HCT116 (cell line): Measurements from ENCODE around the gene ADRA1B. TPM values are rescaled to one million over a fixed set of nuclear protein-coding genes. Genes with fewer than 3 reads are reported as not detected.

Experiments used
- ATAC-seq: fragments of 200-7000 bp; cut with Tn5 transposase; 2 replicates; pipeline ENCODE4 v1.9.1; 2020; ENCODE audit warnings: mild to moderate bottlenecking, moderate library complexity
- BruUV-seq: library from RNA; stranded (reverse); fragments of 400-500 nt; replicated peaks from 2 replicates; lab custom pipeline; 2021; lab: Mats Ljungman, UMichigan
- CTCF ChIA-PET: fragments of 300-600 bp; sonication (Branson Sonifier 250); formaldehyde crosslinking; loops from one replicate; lab custom pipeline; 2021; ENCODE audit warnings: antibody characterized with exemption; lab: Charles Lee
- POLR2A ChIA-PET: fragments of 300-600, 350-600 bp; sonication (Branson Sonifier 250); formaldehyde crosslinking; loops from one replicate; lab custom pipeline; 2021; ENCODE audit warnings: antibody characterized with exemption; lab: Charles Lee
- RAD21 ChIA-PET, 2 experiments: fragments of 300-600 bp; sonication (Branson Sonifier 250); formaldehyde crosslinking; loops; one replicate each; lab custom pipeline; 2023; ENCODE audit warnings: low total read pairs in 2 of 2; ENCODE audit not compliant: uncharacterized antibody in 2 of 2, unreplicated experiment in 2 of 2, low non-redundant PET in 1 of 2; lab: Charles Lee
- DNase-seq: peaks from one replicate; pipeline ENCODE4 v3.0.0-alpha.2; 2010; ENCODE audit warnings: low read depth, low spot score
- H2AFZ ChIP-seq: fragments of 200-600 bp; shearing (Covaris generic), sonication (generic); 2 replicates; pipeline ENCODE4 v1.6.1; 2017; ENCODE audit warnings: low read depth, mixed run types, mixed read lengths, antibody characterized with exemption, low read length; ENCODE audit not compliant: poor library complexity, severe bottlenecking
- H3K27ac ChIP-seq: 2 replicates; pipeline ENCODE4 v1.5.1; 2012; ENCODE audit warnings: low read depth, low read length
- H3K27me3 ChIP-seq: fragments of 200-600 bp; sonication (generic); 2 replicates; pipeline ENCODE4 v1.6.1; 2016; ENCODE audit warnings: mixed run types, low read length, mixed read lengths; ENCODE audit not compliant: insufficient read depth
- H3K36me3 ChIP-seq, 2 experiments: fragments of 200-500 bp in 1 of 2; fragments of 200-600 bp in 1 of 2; sonication (Bioruptor generic) in 1 of 2; sonication (generic) in 1 of 2; 2 replicates each; pipeline versions ENCODE4 v1.5.1 to v1.6.1; 2014 to 2016; ENCODE audit warnings: low read length in 2 of 2, inconsistent platforms in 1 of 2, mixed read lengths in 1 of 2, mixed run types in 1 of 2; ENCODE audit not compliant: insufficient read depth in 2 of 2, control insufficient read depth in 1 of 2
- H3K4me1 ChIP-seq, 2 experiments: fragments of 200-600 bp in 1 of 2; sonication (generic) in 1 of 2; 2 replicates each; pipeline versions ENCODE4 v1.5.1 to v1.6.1; 2012 to 2017; ENCODE audit warnings: low read length in 2 of 2, inconsistent platforms in 1 of 2, mild to moderate bottlenecking in 1 of 2, mixed read lengths in 1 of 2, mixed run types in 1 of 2, moderate library complexity in 1 of 2; ENCODE audit not compliant: insufficient read depth in 2 of 2, control insufficient read depth in 1 of 2
- H3K4me2 ChIP-seq: fragments of 200-600 bp; sonication (generic); 2 replicates; pipeline ENCODE4 v1.6.1; 2017; ENCODE audit warnings: mixed run types, low read length, mixed read lengths
- H3K4me3 ChIP-seq, 2 experiments: fragments of 200-600 bp in 1 of 2; sonication (generic) in 1 of 2; replicated peaks in 1 of 2; 2 replicates each; pipeline ENCODE4 v1.5.1; 2011 to 2016; ENCODE audit warnings: low read length in 2 of 2, control low read depth in 1 of 2, low read depth in 1 of 2, mild to moderate bottlenecking in 1 of 2, mixed read lengths in 1 of 2, mixed run types in 1 of 2
- H3K79me2 ChIP-seq: fragments of 200-600 bp; sonication (generic); 2 replicates; pipeline ENCODE4 v1.6.1; 2017; ENCODE audit warnings: mild to moderate bottlenecking, mixed run types, low read length, moderate library complexity, mixed read lengths; ENCODE audit not compliant: insufficient read depth
- H3K9ac ChIP-seq: fragments of 200-600 bp; sonication (generic); 2 replicates; pipeline ENCODE4 v1.6.1; 2016; ENCODE audit warnings: low read length, mixed read lengths
- H3K9me2 ChIP-seq: fragments of 200-600 bp; sonication (generic), shearing (Covaris generic); 2 replicates; pipeline ENCODE4 v1.6.1; 2017; ENCODE audit warnings: mixed run types, mild to moderate bottlenecking, moderate library complexity; ENCODE audit not compliant: insufficient read depth
- H3K9me3 ChIP-seq, 2 experiments: fragments of 200-500 bp in 1 of 2; fragments of 200-600 bp in 1 of 2; sonication (Bioruptor generic) in 1 of 2; sonication (generic) in 1 of 2; 2 replicates each; pipeline ENCODE4 v1.6.1; 2014 to 2017; ENCODE audit warnings: low read length in 2 of 2, mixed read lengths in 2 of 2, inconsistent platforms in 1 of 2, low read depth in 1 of 2, mild to moderate bottlenecking in 1 of 2, mixed run types in 1 of 2, moderate library complexity in 1 of 2; ENCODE audit not compliant: control insufficient read depth in 1 of 2, insufficient read depth in 1 of 2
- H4K20me1 ChIP-seq: fragments of 200-600 bp; sonication (generic), shearing (Covaris generic); 2 replicates; pipeline ENCODE4 v1.6.1; 2017; ENCODE audit warnings: mixed run types, mild to moderate bottlenecking, moderate library complexity; ENCODE audit not compliant: insufficient read depth
- CBX3 ChIP-seq: IDR thresholded peaks from 2 replicates; pipeline ENCODE4 v1.6.1; 2012; ENCODE audit warnings: low read depth
- CEBPB ChIP-seq: IDR thresholded peaks from 2 replicates; pipeline ENCODE4 v1.6.1; 2012; ENCODE audit warnings: low read depth
- EZH2 ChIP-seq: fragments of 200-600 bp; sonication (generic); IDR thresholded peaks from 2 replicates; pipeline ENCODE4 v1.6.1; 2017; ENCODE audit warnings: antibody characterized with exemption, mixed run types
- FOSL1 ChIP-seq: IDR thresholded peaks from 2 replicates; pipeline ENCODE4 v1.6.1; 2012; ENCODE audit warnings: low read depth
- POLR2AphosphoS5 ChIP-seq: IDR thresholded peaks from 2 replicates; pipeline ENCODE4 v1.6.1; 2011; ENCODE audit warnings: mild to moderate bottlenecking, low read depth, low read length, moderate library complexity
- SP1 ChIP-seq: IDR thresholded peaks from 2 replicates; pipeline ENCODE4 v1.6.1; 2012; ENCODE audit warnings: low read depth
- SRF ChIP-seq: IDR thresholded peaks from 2 replicates; pipeline ENCODE4 v1.6.1; 2012; ENCODE audit warnings: low read depth
- YY1 ChIP-seq: IDR thresholded peaks from 2 replicates; pipeline ENCODE4 v1.6.1; 2011; ENCODE audit warnings: low read length, low read depth, moderate library complexity, mild to moderate bottlenecking; ENCODE audit not compliant: insufficient replicate concordance; ENCODE audit errors: extremely low read depth
- intact Hi-C: fragments of 100-400 bp; cut with micrococcal nuclease; formaldehyde crosslinking; loops from 2 replicates; pipeline ENCODE4 v1.10.0; 2022
- total RNA-seq: library from RNA; stranded (reverse); gene quantifications from one replicate; pipeline ENCODE4 v1.2.1, GENCODE V29; 2021; ENCODE audit not compliant: unreplicated experiment
- TF ChIP-seq, protein P1 (sequence below), 3 experiments: fragments of 200-600 bp in 1 of 3; sonication (generic) in 1 of 3; IDR thresholded peaks in 2 of 3; conservative IDR thresholded peaks in 1 of 3; 2 replicates each; pipeline ENCODE4 v1.5.1; 2012 to 2017; ENCODE audit warnings: low read depth in 2 of 3, low read length in 2 of 3, antibody characterized with exemption in 1 of 3, borderline replicate concordance in 1 of 3, control low read depth in 1 of 3, mild to moderate bottlenecking in 1 of 3, mixed read lengths in 1 of 3, mixed run types in 1 of 3, moderate library complexity in 1 of 3; ENCODE audit not compliant: insufficient read depth in 1 of 3
- TF ChIP-seq, protein P2 (sequence below): IDR thresholded peaks from 2 replicates; pipeline ENCODE4 v1.6.1; 2012; ENCODE audit warnings: low read depth
- TF ChIP-seq, protein P3 (sequence below): IDR thresholded peaks from 2 replicates; pipeline ENCODE4 v1.6.1; 2012

The ADRA1B gene
- total RNA-seq, 1 experiment from 2014 or later: not detected

DNA sequence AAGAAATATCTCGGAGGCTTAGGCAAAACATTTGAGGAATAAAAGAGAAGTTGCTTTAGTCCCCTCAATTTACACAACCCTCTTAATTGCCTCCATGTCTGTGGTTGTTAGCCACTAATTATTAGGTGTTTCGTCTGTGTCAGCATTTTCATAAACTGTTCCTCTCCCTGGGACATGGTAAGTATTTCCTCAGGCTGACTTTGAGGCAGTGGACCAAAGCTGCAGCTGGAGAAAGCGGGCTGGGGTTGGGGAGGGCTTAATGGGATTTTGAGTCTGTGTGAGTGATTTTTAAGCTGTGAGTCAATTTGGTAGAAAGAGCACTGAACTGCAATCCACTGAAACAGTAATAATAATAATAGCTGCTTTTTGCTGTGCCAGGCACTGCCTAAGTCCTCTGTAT is 79.6 kb downstream of the ADRA1B start (continued):
- TF ChIP-seq, protein P1, sequence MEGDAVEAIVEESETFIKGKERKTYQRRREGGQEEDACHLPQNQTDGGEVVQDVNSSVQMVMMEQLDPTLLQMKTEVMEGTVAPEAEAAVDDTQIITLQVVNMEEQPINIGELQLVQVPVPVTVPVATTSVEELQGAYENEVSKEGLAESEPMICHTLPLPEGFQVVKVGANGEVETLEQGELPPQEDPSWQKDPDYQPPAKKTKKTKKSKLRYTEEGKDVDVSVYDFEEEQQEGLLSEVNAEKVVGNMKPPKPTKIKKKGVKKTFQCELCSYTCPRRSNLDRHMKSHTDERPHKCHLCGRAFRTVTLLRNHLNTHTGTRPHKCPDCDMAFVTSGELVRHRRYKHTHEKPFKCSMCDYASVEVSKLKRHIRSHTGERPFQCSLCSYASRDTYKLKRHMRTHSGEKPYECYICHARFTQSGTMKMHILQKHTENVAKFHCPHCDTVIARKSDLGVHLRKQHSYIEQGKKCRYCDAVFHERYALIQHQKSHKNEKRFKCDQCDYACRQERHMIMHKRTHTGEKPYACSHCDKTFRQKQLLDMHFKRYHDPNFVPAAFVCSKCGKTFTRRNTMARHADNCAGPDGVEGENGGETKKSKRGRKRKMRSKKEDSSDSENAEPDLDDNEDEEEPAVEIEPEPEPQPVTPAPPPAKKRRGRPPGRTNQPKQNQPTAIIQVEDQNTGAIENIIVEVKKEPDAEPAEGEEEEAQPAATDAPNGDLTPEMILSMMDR (IDR thresholded peaks at IDR 0.05 in 2 of 3, conservative IDR thresholded peaks at IDR 0.05 in 1 of 3; ENCODE audit: borderline replicate concordance in 1 of 3, insufficient read depth in 1 of 3, low read depth in 2 of 3, low read length in 2 of 3): no peak
- TF ChIP-seq, all 23 proteins: peak for 0

DNA sequence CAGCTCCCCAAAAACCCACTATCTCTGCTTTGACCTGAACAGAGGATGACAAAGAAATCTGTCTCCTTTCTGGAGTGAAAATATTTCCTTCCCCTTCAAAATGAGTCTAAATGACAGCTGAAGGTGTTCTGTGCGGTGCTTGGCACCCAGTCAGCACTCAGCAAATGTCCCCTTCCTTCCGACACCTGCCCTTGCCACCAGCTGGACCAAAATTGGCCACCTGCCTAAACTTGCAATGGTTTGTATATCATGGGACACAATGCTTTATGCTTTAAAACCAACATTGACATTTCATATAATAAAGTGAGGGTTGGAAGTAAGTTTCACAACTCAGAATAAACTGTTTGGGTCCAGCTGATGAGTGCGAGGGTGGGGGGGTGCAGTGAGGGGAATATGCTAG is 85.2 kb downstream of the ADRA1B start:
- POLR2A ChIA-PET: no interaction called here
- no peaks in the 10 kb centered on the region for H4K20me1 ChIP-seq

More for the DNA sequence above, 85.2 kb downstream of the ADRA1B start:
- RAD21 ChIA-PET: interaction anchor here in 1 of 2 experiments (1.2 kb wide), 1 partner anchor 14 kb away, joined by 3 read pairs; no protein-coding TSS in a partner anchor
- TF ChIP-seq, protein P2, sequence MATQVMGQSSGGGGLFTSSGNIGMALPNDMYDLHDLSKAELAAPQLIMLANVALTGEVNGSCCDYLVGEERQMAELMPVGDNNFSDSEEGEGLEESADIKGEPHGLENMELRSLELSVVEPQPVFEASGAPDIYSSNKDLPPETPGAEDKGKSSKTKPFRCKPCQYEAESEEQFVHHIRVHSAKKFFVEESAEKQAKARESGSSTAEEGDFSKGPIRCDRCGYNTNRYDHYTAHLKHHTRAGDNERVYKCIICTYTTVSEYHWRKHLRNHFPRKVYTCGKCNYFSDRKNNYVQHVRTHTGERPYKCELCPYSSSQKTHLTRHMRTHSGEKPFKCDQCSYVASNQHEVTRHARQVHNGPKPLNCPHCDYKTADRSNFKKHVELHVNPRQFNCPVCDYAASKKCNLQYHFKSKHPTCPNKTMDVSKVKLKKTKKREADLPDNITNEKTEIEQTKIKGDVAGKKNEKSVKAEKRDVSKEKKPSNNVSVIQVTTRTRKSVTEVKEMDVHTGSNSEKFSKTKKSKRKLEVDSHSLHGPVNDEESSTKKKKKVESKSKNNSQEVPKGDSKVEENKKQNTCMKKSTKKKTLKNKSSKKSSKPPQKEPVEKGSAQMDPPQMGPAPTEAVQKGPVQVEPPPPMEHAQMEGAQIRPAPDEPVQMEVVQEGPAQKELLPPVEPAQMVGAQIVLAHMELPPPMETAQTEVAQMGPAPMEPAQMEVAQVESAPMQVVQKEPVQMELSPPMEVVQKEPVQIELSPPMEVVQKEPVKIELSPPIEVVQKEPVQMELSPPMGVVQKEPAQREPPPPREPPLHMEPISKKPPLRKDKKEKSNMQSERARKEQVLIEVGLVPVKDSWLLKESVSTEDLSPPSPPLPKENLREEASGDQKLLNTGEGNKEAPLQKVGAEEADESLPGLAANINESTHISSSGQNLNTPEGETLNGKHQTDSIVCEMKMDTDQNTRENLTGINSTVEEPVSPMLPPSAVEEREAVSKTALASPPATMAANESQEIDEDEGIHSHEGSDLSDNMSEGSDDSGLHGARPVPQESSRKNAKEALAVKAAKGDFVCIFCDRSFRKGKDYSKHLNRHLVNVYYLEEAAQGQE: no peak
- TF ChIP-seq SP1 (no peak), POLR2AphosphoS5 (no peak), EZH2 (no peak), YY1 (no peak), CBX3 (no peak), CEBPB (no peak), FOSL1 (no peak), SRF (no peak)
- TF ChIP-seq, protein P1 (IDR thresholded peaks at IDR 0.05 in 2 of 3, conservative IDR thresholded peaks at IDR 0.05 in 1 of 3; ENCODE audit: borderline replicate concordance in 1 of 3, insufficient read depth in 1 of 3, low read depth in 2 of 3, low read length in 2 of 3): no peak
- TF ChIP-seq, protein P3, sequence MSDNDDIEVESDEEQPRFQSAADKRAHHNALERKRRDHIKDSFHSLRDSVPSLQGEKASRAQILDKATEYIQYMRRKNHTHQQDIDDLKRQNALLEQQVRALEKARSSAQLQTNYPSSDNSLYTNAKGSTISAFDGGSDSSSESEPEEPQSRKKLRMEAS: no peak
- TF ChIP-seq, all 23 proteins: peak for 0
- peaks cover 0 to 5% of the 10 kb centered on the region in 2 experiments; a peak in 1 of 4 replicates for H3K4me1 ChIP-seq
- H3K36me3 ChIP-seq: no peaks in the 10 kb centered on the region
- no peak for ATAC-seq
- no peaks in the 10 kb centered on the region for H3K9me3 ChIP-seq
- H2AFZ ChIP-seq: no peak overlapping the region
- intact Hi-C loops: no loop called here
- H3K79me2 ChIP-seq: no peaks in the 10 kb centered on the region
- no TSS peak for BruUV-seq
- CTCF ChIA-PET: no interaction called here
- no peak overlapping the region for H3K4me3 ChIP-seq
- H3K27me3 ChIP-seq: no peaks in the 10 kb centered on the region
- H3K9ac ChIP-seq: no peak overlapping the region
- H3K4me2 ChIP-seq: no peak overlapping the region
- no peaks in the 10 kb centered on the region for H3K9me2 ChIP-seq
- H3K27ac ChIP-seq: no peak overlapping the region
- no peak for DNase-seq
